SK-N-SH (cell line): ENCODE measurements around the gene ZIC2. TPM values are rescaled to one million over a fixed set of nuclear protein-coding genes. Genes with fewer than 3 reads are reported as not detected.

ENCODE experiments used
- CTCF ChIA-PET: fragments of 300-600, 350-600 bp; formaldehyde crosslinking; extraction: SDS; loops from one replicate; lab custom pipeline; 2021; lab: Yijun Ruan, JAX
- POLR2A ChIA-PET: fragments of 350-600 bp; sonication (Branson Sonifier 250); formaldehyde crosslinking; extraction: SDS; loops from one replicate; lab custom pipeline; 2020; ENCODE audit warnings: antibody characterized with exemption, inconsistent platforms; lab: Yijun Ruan, JAX
- DNase-seq: peaks from one replicate; pipeline ENCODE4 v3.0.0; 2012
- H2AFZ ChIP-seq: fragments of 200-600 bp; sonication (generic); 2 replicates; pipeline ENCODE4 v1.8.1; 2016; ENCODE audit warnings: antibody characterized with exemption, mild to moderate bottlenecking, low read depth
- H3F3A ChIP-seq: fragments of 200-600 bp; sonication (generic); replicated peaks from 2 replicates; pipeline ENCODE3; 2016; ENCODE audit warnings: antibody characterized with exemption, mild to moderate bottlenecking; ENCODE audit not compliant: insufficient read depth
- H3K27ac ChIP-seq, 2 experiments: fragments of 200-500 bp in 1 of 2; fragments of 200-600 bp in 1 of 2; sonication (Bioruptor generic) in 1 of 2; sonication (generic), shearing (Covaris generic) in 1 of 2; 2 replicates each; pipeline versions ENCODE4 v1.5.1 to v1.6.1; 2014 to 2016; ENCODE audit warnings: low read depth in 2 of 2, inconsistent platforms in 1 of 2, low read length in 1 of 2, mild to moderate bottlenecking in 1 of 2, mixed read lengths in 1 of 2
- H3K27me3 ChIP-seq: fragments of 200-600 bp; sonication (generic), shearing (Covaris generic); 2 replicates; pipeline ENCODE4 v1.6.1; 2016; ENCODE audit warnings: mixed run types; ENCODE audit not compliant: insufficient read depth
- H3K36me3 ChIP-seq, 2 experiments: fragments of 200-500 bp in 1 of 2; fragments of 200-600 bp in 1 of 2; sonication (Bioruptor generic) in 1 of 2; sonication (generic) in 1 of 2; replicated peaks in 1 of 2; 2 replicates each; pipeline versions ENCODE3 to v1.5.1; 2014 to 2016; ENCODE audit warnings: low read length in 1 of 2, mild to moderate bottlenecking in 1 of 2; ENCODE audit not compliant: insufficient read depth in 2 of 2, control insufficient read depth in 1 of 2
- H3K4me1 ChIP-seq, 2 experiments: fragments of 200-500 bp in 1 of 2; fragments of 200-600 bp in 1 of 2; sonication (Bioruptor generic) in 1 of 2; sonication (generic), shearing (Covaris generic) in 1 of 2; 2 replicates each; pipeline versions ENCODE4 v1.5.1 to v1.6.1; 2014 to 2016; ENCODE audit warnings: low read depth in 1 of 2, low read length in 1 of 2, mixed run types in 1 of 2; ENCODE audit not compliant: insufficient read depth in 2 of 2, control insufficient read depth in 1 of 2
- H3K4me2 ChIP-seq: fragments of 200-600 bp; sonication (generic), shearing (Covaris generic); 2 replicates; pipeline ENCODE4 v1.6.1; 2017; ENCODE audit warnings: mixed run types
- H3K4me3 ChIP-seq, 2 experiments: fragments of 200-500 bp in 1 of 2; fragments of 200-600 bp in 1 of 2; sonication (Bioruptor generic) in 1 of 2; sonication (generic), shearing (Covaris generic) in 1 of 2; 2 replicates each; pipeline versions ENCODE4 v1.5.1 to v1.8.1; 2014 to 2016; ENCODE audit warnings: low read depth in 2 of 2, inconsistent platforms in 1 of 2, low read length in 1 of 2, mild to moderate bottlenecking in 1 of 2, mixed read lengths in 1 of 2, moderate library complexity in 1 of 2
- H3K79me2 ChIP-seq: fragments of 200-600 bp; sonication (generic); 2 replicates; pipeline ENCODE4 v1.8.1; 2017; ENCODE audit warnings: mild to moderate bottlenecking; ENCODE audit not compliant: insufficient read depth
- H3K9ac ChIP-seq: fragments of 200-600 bp; sonication (generic); 2 replicates; pipeline ENCODE4 v1.6.1; 2017; ENCODE audit warnings: mixed run types
- H3K9me2 ChIP-seq: fragments of 200-600 bp; sonication (generic); 2 replicates; pipeline ENCODE4 v1.6.1; 2017; ENCODE audit warnings: mixed run types
- H3K9me3 ChIP-seq: fragments of 200-600 bp; sonication (generic); 2 replicates; pipeline ENCODE4 v1.6.1; 2017; ENCODE audit warnings: mixed run types, mild to moderate bottlenecking, moderate library complexity
- H4K20me1 ChIP-seq: fragments of 200-600 bp; sonication (generic); 2 replicates; pipeline ENCODE4 v1.6.1; 2017; ENCODE audit warnings: mild to moderate bottlenecking, mixed run types; ENCODE audit not compliant: insufficient read depth
- CHD2 ChIP-seq: fragments of 150-350 bp; IDR thresholded peaks from 2 replicates; pipeline ENCODE4 v1.6.1; 2018; ENCODE audit warnings: low read length; ENCODE audit not compliant: partially characterized antibody
- EZH2phosphoT487 ChIP-seq: fragments of 200-600 bp; sonication (generic); IDR thresholded peaks from 2 replicates; pipeline ENCODE4 v1.6.1; 2017; ENCODE audit warnings: low read depth, mixed run types, mild to moderate bottlenecking, antibody characterized with exemption, moderate library complexity, borderline replicate concordance
- GABPA ChIP-seq: IDR thresholded peaks from 2 replicates; pipeline ENCODE4 v1.4.0; 2012; ENCODE audit warnings: low read depth, mild to moderate bottlenecking
- MEF2A ChIP-seq: IDR thresholded peaks from 2 replicates; pipeline ENCODE4 v1.4.0; 2012; ENCODE audit warnings: low read depth, borderline replicate concordance
- MXI1 ChIP-seq: IDR thresholded peaks from 2 replicates; pipeline ENCODE4 v1.6.1; 2012; ENCODE audit warnings: mild to moderate bottlenecking, low read depth, low read length, improper control_type of control experiment
- RAD21 ChIP-seq: IDR thresholded peaks from 2 replicates; pipeline ENCODE4 v1.6.1; 2012; ENCODE audit warnings: mild to moderate bottlenecking, low read length
- REST ChIP-seq: IDR thresholded peaks from 2 replicates; pipeline ENCODE4 v1.6.1; 2012; ENCODE audit warnings: mild to moderate bottlenecking, low read depth, low read length, moderate library complexity
- RXRA ChIP-seq: IDR thresholded peaks from 2 replicates; pipeline ENCODE4 v1.4.0; 2012; ENCODE audit warnings: low read depth, mild to moderate bottlenecking, borderline replicate concordance
- TCF12 ChIP-seq: IDR thresholded peaks from 2 replicates; pipeline ENCODE4 v1.4.0; 2012
- TEAD4 ChIP-seq: IDR thresholded peaks from 2 replicates; pipeline ENCODE4 v1.4.0; 2012; ENCODE audit warnings: mild to moderate bottlenecking, borderline replicate concordance; ENCODE audit not compliant: insufficient read depth
- WGBS: methylation state at CpG from one replicate; pipeline ENCODE4 v1.1.6; 2017; ENCODE audit warnings: low lambda C conversion rate; 5-methylcytosine and 5-hydroxymethylcytosine counted together
- polyA plus RNA-seq, 3 experiments: library from polyadenylated mRNA; depleted of rRNA; stranded (reverse); fragments of >200 nt; gene quantifications; 2 replicates each; pipeline ENCODE4 v1.2.3, GENCODE V29; 2012

The ZIC2 gene
- polyA plus RNA-seq, 1 of the 3 experiments (the other 2 are of a cell fraction) = not detected

GRCh38 chr13:99993660-99994637 is 12.4 kb downstream of the ZIC2 start:
- Histone ChIP-seq H3K36me3 (no peaks in the 10 kb centered on the region), H3K9ac (no peak overlapping the region), H3K9me2 (no peaks in the 10 kb centered on the region), H3F3A (peaks cover 4% of the 10 kb centered on the region), H3K4me1 (no peaks in the 10 kb centered on the region), H3K27ac (no peak overlapping the region), H3K4me3 (no peak overlapping the region), H3K79me2 (no peaks in the 10 kb centered on the region), H4K20me1 (peaks cover 6% of the 10 kb centered on the region; the same call in 1 of the 2 replicates), H3K9me3 (no peaks in the 10 kb centered on the region), H2AFZ (no peak overlapping the region), H3K27me3 (peaks cover 99% of the 10 kb centered on the region), H3K4me2 (no peak overlapping the region)
- TF ChIP-seq TCF12 (no peak), EZH2phosphoT487 (peak; percentile 69; the same call in 1 of the 2 replicates)
- 9% methylated on average over 9 of the region's 9 CpGs for WGBS
- CTCF ChIA-PET = interaction anchor here (1.2 to 1.9 kb wide), 2 partner anchors 27 to 337 kb away, joined by 4 to 6 read pairs; no protein-coding TSS in a partner anchor
- no peak for DNase-seq
- POLR2A ChIA-PET = no interaction called here

GRCh38 chr13:99994638-99995020 is 13.0 kb downstream of the ZIC2 start:
- Histone ChIP-seq H3K4me1 (no peaks in the 10 kb centered on the region), H3F3A (peaks cover 4% of the 10 kb centered on the region), H3K9me3 (no peaks in the 10 kb centered on the region), H3K27me3 (peaks cover 98% of the 10 kb centered on the region), H3K79me2 (no peaks in the 10 kb centered on the region), H3K27ac (no peak overlapping the region), H3K9me2 (no peaks in the 10 kb centered on the region), H2AFZ (no peak overlapping the region), H4K20me1 (peaks cover 6% of the 10 kb centered on the region; the same call in 1 of the 2 replicates), H3K36me3 (no peaks in the 10 kb centered on the region), H3K4me3 (no peak overlapping the region), H3K4me2 (no peak overlapping the region), H3K9ac (no peak overlapping the region)
- no peak for DNase-seq
- POLR2A ChIA-PET = no interaction called here
- 49% methylated on average over 1 of the region's 1 CpG for WGBS
- no peak for TF ChIP-seq TEAD4
- no peak for TF ChIP-seq GABPA
- TF ChIP-seq MEF2A = no peak
- TF ChIP-seq RXRA = no peak
- no peak for TF ChIP-seq CHD2
- TF ChIP-seq MXI1 = no peak
- TF ChIP-seq REST = no peak
- TF ChIP-seq RAD21 = no peak
- CTCF ChIA-PET = interaction anchor here (1.9 kb wide), 1 partner anchor 28 kb away, joined by 4 read pairs; no protein-coding TSS in a partner anchor
